Measurements from ENCODE around the gene UPP2. TPM values are rescaled to one million over a fixed set of nuclear protein-coding genes. Genes with fewer than 3 reads are reported as not detected.

The UPP2 gene
- polyA plus RNA-seq, 1 experiment, result not detected

- no peak for TF ChIP-seq CTCF (IDR thresholded peaks at IDR 0.05; ENCODE audit: low read depth, low read length)
- Histone ChIP-seq H3K27me3 (ENCODE audit: control insufficient read depth, insufficient read depth, low read length) (no peaks in the 10 kb centered on the region), H3K4me3 (ENCODE audit: low read depth, low read length) (no peak overlapping the region), H3K9me3 (ENCODE audit: control insufficient read depth, insufficient read depth, low read length) (no peaks in the 10 kb centered on the region), H3K27ac (ENCODE audit: low read depth, low read length) (no peak overlapping the region)
- DNase-seq (ENCODE audit: low read depth, low spot score), result no peak
- CTCF ChIA-PET, result interaction anchor here (1.2 kb wide), 1 partner anchor 610 kb away, joined by 4 read pairs; no protein-coding TSS in a partner anchor
- POLR2A ChIA-PET, result no interaction called here
These were observed 42.2 kb downstream of the UPP2 start for GRCh38 chr2:158143703-158144360.

DNA sequence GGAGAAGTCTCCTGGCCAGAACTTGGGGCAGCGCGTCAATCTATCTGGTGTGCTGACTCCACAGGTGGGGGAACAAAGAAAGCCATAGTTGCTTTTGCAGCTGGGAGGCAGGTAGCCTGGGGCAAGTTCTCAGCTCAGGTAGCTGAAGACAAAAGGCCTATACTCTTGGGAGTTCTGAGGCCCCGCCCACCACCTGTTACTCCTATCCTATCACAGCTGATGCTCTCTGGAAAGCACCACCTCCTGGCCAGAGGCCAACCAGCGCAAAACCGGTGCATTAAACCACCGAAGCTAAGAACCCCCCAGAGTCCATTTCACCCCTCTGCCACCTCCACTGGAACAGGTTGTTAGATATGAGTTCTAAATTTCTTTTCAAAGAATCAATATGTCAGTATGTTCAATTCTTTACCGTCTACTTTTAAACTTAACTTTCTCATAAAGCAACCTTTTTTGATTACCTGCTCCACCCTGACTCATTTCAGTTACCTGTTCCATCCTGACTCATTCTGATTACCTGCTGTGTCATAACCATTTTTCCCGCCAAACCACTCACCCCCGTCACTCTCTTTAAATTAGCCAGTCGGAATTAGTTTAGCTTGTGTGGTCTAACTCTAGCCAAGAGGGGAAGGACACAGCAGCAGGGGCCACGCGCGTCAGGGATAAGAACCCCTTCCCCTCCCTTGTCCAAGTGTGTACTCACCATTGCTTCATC lies 43.4 kb downstream of the UPP2 start:
- no peak for DNase-seq (ENCODE audit: low read depth, low spot score)
- ChIA-PET POLR2A (no interaction called here), CTCF (interaction anchor here (1.2 kb wide), 1 partner anchor 609 kb away, joined by 4 read pairs; no protein-coding TSS in a partner anchor)
- Histone ChIP-seq H3K27ac (ENCODE audit: low read depth, low read length) (no peak overlapping the region), H3K9me3 (ENCODE audit: control insufficient read depth, insufficient read depth, low read length) (no peaks in the 10 kb centered on the region), H3K4me3 (ENCODE audit: low read depth, low read length) (no peak overlapping the region), H3K27me3 (ENCODE audit: control insufficient read depth, insufficient read depth, low read length) (no peaks in the 10 kb centered on the region)
- no peak for TF ChIP-seq CTCF (IDR thresholded peaks at IDR 0.05; ENCODE audit: low read depth, low read length)

DNA sequence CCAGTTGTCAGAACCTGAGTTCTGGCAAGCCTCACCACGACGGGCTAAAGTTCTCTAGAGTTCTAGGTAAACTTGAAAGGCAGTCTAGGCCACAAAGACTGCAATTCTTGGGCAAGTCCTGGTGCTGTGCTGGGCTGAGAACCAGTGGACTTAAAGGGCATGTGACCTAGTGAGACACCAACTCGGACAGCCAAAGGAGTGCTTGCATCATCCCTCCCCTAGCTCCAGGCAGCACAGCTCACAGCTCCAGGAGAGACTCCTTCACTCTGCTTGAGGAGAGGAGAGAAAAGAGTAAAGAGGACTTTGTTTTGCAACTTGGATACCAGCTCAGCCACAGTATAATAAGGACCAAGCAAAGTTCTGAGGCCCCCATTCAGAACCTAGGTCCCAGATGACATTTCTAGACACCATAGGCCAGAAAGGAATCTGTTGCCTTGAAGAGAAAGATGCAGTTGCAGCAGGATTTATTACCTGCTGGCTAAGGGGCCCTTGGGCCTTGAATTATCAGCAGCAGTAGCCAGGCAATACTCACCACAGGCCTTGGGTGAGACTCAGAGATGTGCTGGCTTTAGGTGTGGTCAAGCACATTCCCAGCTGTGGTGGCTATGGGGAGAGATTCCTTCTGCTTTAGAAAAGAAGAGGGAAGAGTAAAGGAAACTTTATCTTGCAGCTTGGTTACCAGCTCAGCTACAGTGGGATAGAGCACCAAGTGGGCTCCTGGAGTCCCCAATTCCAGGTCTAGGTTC lies 51.8 kb downstream of the UPP2 start:
- CTCF ChIA-PET, result no interaction called here
- DNase-seq (ENCODE audit: low read depth, low spot score), result no peak
- Histone ChIP-seq H3K9me3 (ENCODE audit: control insufficient read depth, insufficient read depth, low read length) (no peaks in the 10 kb centered on the region), H3K4me3 (ENCODE audit: low read depth, low read length) (no peak overlapping the region), H3K27ac (ENCODE audit: low read depth, low read length) (no peak overlapping the region), H3K27me3 (ENCODE audit: control insufficient read depth, insufficient read depth, low read length) (no peaks in the 10 kb centered on the region)
- POLR2A ChIA-PET, result no interaction called here
- TF ChIP-seq CTCF (IDR thresholded peaks at IDR 0.05; ENCODE audit: low read depth, low read length), result no peak

GRCh38 chr2:158154596-158154995 lies 52.9 kb downstream of the UPP2 start:
- H3K4me3 ChIP-seq (ENCODE audit: low read depth, low read length), result no peak overlapping the region
- DNase-seq (ENCODE audit: low read depth, low spot score), result no peak
- TF ChIP-seq CTCF (IDR thresholded peaks at IDR 0.05; ENCODE audit: low read depth, low read length), result no peak
- ChIA-PET CTCF (no interaction called here), POLR2A (no interaction called here)
- H3K27me3 ChIP-seq (ENCODE audit: control insufficient read depth, insufficient read depth, low read length), result no peaks in the 10 kb centered on the region
- no peak overlapping the region for H3K27ac ChIP-seq (ENCODE audit: low read depth, low read length)
- no peaks in the 10 kb centered on the region for H3K9me3 ChIP-seq (ENCODE audit: control insufficient read depth, insufficient read depth, low read length)

GRCh38 chr2:158172719-158173118 lies 71.0 kb downstream of the UPP2 start:
- POLR2A ChIA-PET, result no interaction called here
- Histone ChIP-seq H3K27me3 (ENCODE audit: control insufficient read depth, insufficient read depth, low read length) (no peaks in the 10 kb centered on the region), H3K4me3 (ENCODE audit: low read depth, low read length) (no peak overlapping the region), H3K9me3 (ENCODE audit: control insufficient read depth, insufficient read depth, low read length) (no peaks in the 10 kb centered on the region), H3K27ac (ENCODE audit: low read depth, low read length) (no peak overlapping the region)
- DNase-seq (ENCODE audit: low read depth, low spot score), result no peak
- CTCF ChIA-PET, result interaction anchor here (1.0 to 1.8 kb wide), 2 partner anchors 573 to 582 kb away, joined by 4 to 5 read pairs; no protein-coding TSS in a partner anchor
- TF ChIP-seq CTCF (IDR thresholded peaks at IDR 0.05; ENCODE audit: low read depth, low read length), result no peak

All from AG04450 (cell line).